ENCODE data around the gene BICD2. TPM values are rescaled to one million over a fixed set of nuclear protein-coding genes. Genes with fewer than 3 reads are reported as not detected.

The BICD2 gene
- total and polyA plus RNA-seq, 2 of the 8 experiments (the other 6 are each of a cell fraction or from before 2014, with no cell fraction given): 6.6 to 22.8 TPM

DNA sequence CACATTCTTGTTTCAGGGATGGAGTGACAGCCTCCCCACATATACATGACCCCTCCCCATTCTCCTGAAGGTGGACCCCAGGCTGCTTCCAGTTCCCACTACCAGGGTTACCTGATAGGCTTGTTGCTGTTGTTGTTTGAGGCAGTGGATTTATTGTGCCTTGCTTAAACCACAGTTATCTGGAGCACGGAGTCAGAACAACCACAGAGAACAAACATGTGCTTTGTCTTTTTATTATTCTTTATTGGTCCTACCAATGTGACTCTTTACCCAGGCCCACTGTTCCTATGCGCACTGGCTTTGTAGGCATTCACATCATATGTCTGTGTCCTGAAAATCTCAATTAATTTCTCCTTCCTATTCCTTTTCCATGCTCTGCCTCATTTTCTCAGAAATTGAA, 53.5 kb downstream of the BICD2 start (continued):
- no peak for TF ChIP-seq HDAC2 (IDR thresholded peaks at IDR 0.05; ENCODE audit: borderline replicate concordance in 1 of 2, low read depth in 2 of 2, low read length in 2 of 2)
- no peak for TF ChIP-seq RFX5 (IDR thresholded peaks at IDR 0.05; ENCODE audit: borderline replicate concordance, low read depth, low read length)
- TF ChIP-seq EZH2 (IDR thresholded peaks at IDR 0.05; ENCODE audit: low read depth, low read length, severe bottlenecking): no peak
- TF ChIP-seq POLR2AphosphoS5 (IDR thresholded peaks at IDR 0.05; ENCODE audit: low read depth, low read length): no peak
- no peak for TF ChIP-seq CEBPB (IDR thresholded peaks at IDR 0.05; ENCODE audit: low read depth, low read length)

All from H1 (cell line).